D721Med (cell line): Measurements from ENCODE around the gene NACC2.

Experiments
- DNase-seq: peaks from one replicate; pipeline ENCODE4 v3.0.0; 2011; ENCODE audit warnings: low spot score; ENCODE audit not compliant: insufficient read length
- FAIRE-seq: peaks from 2 replicates; lab custom pipeline; 2011; peaks lifted over from hg19 to GRCh38; lab: Jason Lieb, UNC
- CTCF ChIP-seq: IDR thresholded peaks from 2 replicates; pipeline ENCODE4 v1.5.1; 2012; ENCODE audit warnings: mild to moderate bottlenecking, control low read depth; ENCODE audit not compliant: insufficient read depth; ENCODE audit errors: missing control alignments

Gene NACC2

GRCh38 chr9:135983208-135984071, 111.6 kb downstream of the NACC2 start:
- no peak for TF ChIP-seq CTCF
- FAIRE-seq: no peak

GRCh38 chr9:135982499-135983207, 112.4 kb downstream of the NACC2 start:
- no peak for TF ChIP-seq CTCF
- FAIRE-seq (no peak), DNase-seq (no peak)

More at GRCh38 chr9:135983208-135984071, 111.6 kb downstream of the NACC2 start:
- no peak for DNase-seq

- FAIRE-seq (no peak), DNase-seq (no peak)
- TF ChIP-seq CTCF: no peak
Measured at GRCh38 chr9:135980926-135981630, 114.0 kb downstream of the NACC2 start.

GRCh38 chr9:135979547-135980166, 115.4 kb downstream of the NACC2 start:
- FAIRE-seq (no peak), DNase-seq (no peak)
- no peak for TF ChIP-seq CTCF

GRCh38 chr9:135978642-135979546, 116.2 kb downstream of the NACC2 start:
- TF ChIP-seq CTCF: no peak
- DNase-seq (no peak), FAIRE-seq (no peak)

- FAIRE-seq (no peak), DNase-seq (no peak)
- no peak for TF ChIP-seq CTCF
Measured at GRCh38 chr9:135976944-135977343, 118.1 kb downstream of the NACC2 start.
